SIG-M5 treated with dmso at 0.1 percent for 504 hours (cell line): ENCODE measurements around the gene GTF2F2.

ENCODE experiments used
- DNase-seq: peaks from one replicate; lab custom pipeline; 2025; ENCODE audit not compliant: unreplicated experiment; lab: John Stamatoyannopoulos, UW

The GTF2F2 gene

GRCh38 chr13:45332831-45333219 lies 212.5 kb downstream of the GTF2F2 start:
- DNase-seq = no peak

DNA sequence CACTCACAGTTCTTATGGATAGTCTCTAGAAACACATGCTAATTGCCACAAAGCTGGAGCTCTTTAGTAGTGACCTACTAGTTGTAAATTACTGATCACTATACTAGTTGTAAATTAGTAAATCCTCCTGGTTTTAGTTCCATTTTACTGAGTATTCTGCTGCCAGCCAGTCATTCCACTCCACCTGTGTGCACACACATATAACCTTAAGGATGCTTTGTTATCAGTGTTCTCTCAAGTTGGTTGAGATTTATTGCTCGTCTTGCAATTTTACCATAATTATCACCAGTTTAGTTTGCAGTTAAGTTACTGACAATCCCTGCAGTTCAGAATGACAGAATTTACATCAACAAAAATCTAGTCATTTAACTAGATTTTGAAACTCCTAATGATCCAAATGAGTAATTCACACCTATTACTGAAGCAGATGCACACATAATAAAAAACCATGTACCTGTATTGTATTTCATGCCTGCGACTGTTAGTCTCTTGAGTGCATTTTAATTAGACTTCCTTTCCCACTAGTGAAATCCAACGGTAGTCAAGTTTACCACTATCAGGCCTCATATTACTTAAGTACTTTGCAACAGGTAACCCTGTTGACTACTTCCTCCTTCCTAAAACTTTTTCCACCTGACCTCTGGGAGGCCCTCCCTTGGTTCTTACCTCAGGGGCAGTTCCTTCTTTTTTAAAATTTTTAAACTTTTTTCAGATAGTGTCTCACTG lies 213.1 kb downstream of the GTF2F2 start:
- peak; percentile 32 for DNase-seq
